RPMI7951 (cell line): ENCODE measurements around the gene MT1E. TPM values are rescaled to one million over a fixed set of nuclear protein-coding genes. Genes with fewer than 3 reads are reported as not detected.
A peak's percentile ranks its signal among the peaks of the same experiment; 100 is the strongest.
"Not testable (repeated sequence)": the region's sequence is repeated elsewhere in the genome, so short reads cannot be mapped to it uniquely, and the experiment has no call there.

Experiments
- DNase-seq: peaks from one replicate; pipeline ENCODE4 v3.0.0-alpha.2; 2012; ENCODE audit warnings: low read depth
- total RNA-seq: library from RNA; depleted of rRNA; stranded (reverse); fragments of >200 nt; shearing (Covaris generic); gene quantifications from 2 replicates; pipeline ENCODE4 v1.2.3, GENCODE V29; 2014

Gene MT1E
- total RNA-seq, 1 experiment from 2014 or later = 676 TPM

DNA sequence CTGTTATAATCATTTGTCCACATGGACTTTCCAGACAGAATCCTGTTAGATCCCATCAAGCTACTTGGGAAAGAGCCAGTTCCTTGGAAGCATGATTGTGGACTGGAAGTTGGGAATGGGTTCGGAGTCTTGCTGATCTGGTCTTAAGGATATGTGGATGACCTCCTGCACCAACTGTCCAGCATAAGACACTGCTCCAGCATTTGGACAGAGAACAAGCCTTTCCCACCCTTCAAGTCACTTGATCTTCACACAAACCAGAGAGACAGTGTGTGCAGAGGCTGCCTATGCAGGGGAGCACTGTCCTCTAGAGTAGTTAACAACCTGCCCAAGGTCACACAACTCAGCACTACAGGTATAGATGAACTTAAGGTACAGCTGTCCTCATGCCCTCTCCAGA is 20.3 kb downstream of the MT1E start:
- no peak for DNase-seq

DNA sequence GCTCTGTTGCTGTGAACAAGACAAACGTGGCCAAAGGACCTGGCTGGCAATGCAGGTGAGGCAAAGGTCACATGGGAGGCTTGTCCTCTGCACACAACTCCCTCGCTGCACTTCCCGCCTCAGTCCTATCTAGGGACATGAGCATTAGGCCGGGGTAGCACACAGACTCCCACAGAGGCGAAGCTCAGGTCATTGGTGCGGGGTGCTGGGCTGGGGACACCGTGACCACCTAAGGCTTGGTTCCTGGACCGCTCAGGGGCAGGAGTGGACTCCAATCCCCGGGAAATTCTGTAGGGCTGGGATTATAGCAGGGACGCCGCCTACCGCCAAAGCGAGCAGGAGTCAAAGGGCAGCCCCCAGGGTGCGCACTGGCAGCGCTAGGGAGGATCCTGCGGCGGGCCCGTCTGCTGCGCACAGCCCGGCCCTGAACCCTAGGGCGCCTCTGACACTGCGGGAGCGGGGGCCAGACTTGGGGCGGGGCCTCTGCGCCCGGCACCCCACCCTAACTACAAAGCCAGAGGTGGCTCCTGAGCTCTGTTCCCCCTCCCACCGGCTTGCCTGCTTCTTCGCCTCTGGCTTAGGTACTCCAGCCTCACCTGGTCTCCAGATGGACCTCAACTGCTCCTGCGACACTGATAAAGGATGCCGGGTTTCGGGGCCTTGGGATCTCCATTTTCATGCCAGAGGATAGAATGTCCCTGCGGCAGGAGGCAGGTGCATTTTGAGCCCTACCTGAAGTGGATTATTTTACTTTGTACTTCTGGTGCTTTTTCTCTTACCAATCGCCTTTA is 22.3 kb downstream of the MT1E start:
- DNase-seq = no peak

DNA sequence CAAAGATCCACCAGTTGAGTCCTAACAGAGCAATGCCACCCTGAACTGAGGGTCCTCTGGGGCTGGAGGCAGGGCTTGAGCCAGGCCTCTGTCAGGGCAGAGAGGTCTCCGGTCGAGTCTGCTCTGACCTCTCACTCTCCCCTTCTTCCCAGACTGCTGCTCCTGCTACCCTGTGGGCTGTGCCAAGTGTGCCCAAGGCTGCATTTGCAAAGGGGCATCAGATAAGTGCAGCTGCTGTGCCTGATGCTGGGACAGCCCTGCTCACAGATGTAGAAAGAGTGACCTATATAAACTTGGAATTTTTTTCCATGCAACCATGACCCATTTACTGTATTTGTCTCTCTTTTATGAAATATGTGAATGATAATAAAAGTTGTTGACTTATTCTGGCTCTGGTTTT is 23.7 kb downstream of the MT1E start:
- DNase-seq = no peak

DNA sequence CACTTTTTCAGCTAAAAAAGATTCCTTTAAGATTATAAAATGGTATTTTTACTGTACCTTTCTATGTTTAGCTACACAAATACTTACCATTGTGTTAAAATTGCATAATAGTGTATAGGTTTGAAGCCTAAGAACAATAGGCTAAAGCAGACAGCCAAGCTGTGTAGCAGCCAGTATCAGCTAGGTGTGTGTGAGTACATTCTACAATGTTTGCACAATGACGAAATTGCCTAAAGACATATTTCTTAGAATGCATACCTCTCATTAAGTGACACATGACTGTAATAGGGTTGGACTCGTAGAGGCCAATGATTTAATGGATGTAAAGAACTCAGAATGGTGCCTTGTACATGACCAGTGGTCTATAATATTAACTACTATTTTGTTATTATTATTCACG is 24.2 kb downstream of the MT1E start:
- no peak for DNase-seq

DNA sequence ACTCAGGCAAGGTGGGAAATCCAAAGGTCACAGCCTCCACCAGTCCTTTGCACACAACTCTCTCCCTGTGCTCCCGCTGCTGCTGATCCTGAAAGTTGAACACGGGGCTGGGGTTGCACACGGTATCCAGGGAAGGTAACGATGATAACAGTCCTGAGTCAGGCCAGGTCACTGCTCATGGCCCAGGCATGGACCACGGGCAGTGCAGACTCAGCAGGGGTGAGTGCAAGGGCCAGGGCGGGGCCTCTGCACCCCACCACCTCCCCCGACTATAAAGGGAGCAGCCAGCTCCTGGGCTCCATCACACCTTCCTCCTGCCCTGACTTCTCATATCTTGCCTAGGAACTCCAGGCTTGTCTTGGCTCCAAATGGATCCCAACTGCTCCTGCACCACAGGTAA is 26.0 kb downstream of the MT1E start, which contains the start of gene MT1B:
Gene MT1B, plus strand, starts transcription at position 301 of the 400 bp plus-strand sequence. Its CDS starts 68 bp downstream, at position 369.
- no peak for DNase-seq

DNA sequence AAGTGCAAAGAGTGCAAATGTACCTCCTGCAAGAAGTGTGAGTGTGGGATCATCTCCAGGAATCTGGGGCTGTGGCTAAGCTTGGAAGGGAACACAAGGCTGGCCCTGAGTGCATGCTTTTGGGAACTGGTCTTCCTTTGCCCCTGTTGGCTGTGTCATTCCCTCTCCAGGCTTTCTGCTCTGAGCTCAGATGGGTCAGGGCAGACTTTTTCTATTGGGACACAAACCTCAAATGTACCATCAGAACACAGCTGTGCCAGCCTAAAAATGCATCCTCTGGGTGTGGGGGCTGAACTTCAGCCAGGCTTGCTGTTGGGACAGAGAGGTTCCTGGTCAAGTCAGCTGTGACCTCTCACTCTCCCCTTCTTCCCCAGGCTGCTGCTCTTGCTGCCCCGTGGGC is 27.0 kb downstream of the MT1E start:
- no peak for DNase-seq

DNA sequence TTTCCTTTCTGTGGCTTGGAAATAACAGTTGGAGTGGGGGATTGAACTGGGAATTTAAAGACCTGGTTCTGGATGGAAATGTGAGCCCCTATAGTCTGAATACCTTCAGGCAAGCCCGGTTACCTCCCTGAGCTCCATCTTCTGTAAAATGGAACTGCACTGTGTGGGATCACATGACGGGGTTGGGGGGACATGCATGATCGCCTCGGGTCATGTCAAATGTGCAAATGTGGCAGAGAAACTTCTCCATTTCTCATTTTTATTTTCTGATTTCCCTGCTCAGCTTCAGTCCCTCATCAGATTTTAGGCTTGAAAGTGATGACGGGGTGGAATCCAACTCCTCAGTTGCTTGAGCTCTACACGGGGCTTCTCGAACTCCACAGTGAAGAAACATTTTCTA is 27.6 kb downstream of the MT1E start:
- DNase-seq = no peak

DNA sequence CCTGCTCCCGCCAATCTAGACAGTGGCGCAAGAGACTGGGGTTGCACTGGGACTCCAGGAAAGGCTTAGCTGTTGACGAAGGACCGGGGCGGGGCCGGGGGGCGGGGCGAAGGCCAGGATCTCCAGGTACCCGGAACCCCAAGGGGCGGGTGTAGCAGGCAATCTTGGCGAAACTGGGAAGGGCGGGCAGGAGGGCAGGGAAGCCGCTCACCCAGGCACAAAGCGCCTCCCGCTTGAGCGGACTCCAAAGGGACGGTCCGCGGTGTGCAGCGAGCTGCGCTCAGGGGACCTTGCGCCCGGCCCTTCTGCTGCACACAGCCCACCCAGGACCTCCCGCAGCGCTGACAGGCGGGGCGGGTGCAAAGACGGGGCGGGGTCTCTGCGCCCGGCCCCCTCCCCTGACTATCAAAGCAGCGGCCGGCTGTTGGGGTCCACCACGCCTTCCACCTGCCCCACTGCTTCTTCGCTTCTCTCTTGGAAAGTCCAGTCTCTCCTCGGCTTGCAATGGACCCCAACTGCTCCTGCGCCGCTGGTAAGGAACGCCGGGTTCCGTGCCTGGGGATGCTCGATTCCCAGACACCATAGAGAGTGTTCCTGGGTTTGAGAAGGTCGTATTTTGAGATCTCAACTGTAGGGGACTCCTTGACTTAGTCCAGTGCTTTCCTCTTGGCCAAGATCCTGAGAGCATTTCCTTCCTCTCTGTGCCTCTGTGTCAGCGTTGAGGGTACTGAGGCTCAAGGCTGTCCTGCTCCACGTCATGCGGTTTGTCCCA is 32.2 kb downstream of the MT1E start, which contains the start of gene MT1F:
Gene MT1F, plus strand, starts transcription at position 405 of the 772 bp plus-strand sequence. Its CDS starts 100 bp downstream, at position 505.
- DNase-seq = peak; percentile 63

DNA sequence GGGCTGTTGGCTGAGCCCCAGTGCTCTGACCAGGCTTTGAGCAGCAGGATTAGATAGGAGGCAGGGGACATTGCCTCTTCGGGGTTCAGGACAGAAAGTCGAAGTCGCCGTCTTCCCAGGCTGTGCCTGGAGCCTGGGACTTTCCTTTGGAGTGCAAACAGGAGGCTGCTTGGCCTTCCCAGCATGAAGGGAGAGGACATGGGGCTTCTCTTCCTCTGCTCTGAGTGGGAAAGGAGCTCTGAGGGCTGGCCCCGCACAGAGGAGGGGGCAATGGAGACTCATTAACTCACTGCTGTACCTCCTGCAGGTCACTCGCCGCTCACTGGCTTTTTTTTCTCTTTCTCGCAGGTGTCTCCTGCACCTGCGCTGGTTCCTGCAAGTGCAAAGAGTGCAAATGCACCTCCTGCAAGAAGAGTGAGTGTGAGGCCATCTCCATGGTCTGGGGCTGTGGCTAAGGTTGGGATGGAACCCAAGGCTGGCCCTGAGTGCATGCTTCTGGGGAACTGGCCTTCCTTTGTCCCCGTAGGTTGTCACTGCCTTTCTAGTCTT is 32.8 kb downstream of the MT1E start:
- DNase-seq = no peak

DNA sequence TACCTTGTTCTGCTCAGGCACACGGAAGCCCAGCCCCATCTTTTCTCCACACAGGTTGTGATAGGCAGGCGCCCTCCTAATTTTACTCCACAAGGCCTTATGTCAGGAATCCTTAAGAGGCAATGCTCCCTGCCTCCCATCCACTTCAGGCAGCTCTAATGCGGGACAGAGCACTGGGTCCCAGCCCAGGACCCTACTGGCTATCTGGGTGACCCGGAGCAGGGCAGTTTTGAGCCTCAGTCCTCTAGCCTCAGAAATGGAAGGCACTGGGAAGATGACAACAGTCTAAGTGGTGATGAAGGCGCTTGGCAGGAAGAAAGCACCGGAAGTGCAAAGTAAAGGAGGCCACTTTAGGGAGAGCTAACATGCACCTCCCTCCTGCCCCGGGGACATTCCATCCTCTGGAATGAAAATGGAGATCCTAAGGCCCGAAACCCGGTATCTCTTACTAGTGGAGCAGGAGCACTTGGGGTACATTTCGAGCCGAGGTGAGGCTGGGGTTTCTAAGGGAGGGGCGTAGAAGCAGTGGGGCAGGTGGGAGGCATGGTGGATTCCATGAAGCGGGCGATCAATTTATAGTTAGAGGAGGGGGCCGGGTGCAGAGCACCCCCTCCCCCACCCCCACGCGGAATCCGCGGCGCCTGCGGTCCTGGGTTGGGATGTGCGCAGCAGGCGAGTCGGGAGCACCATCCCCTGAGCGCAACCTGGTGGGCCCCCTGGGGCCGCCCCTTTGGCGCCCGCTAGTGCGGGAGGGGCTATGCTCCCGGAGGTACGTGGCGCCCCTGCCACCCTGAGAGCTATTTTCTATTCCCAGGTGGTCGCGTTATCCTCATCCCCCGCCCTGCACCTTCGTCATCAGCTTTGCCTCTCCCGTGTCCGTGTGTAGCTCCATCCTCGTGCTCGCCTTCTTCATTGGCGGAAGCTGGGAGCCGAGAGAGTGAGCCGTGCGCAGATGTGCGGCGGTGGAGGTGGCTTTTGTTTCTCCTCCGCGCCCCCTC is 37.1 kb downstream of the MT1E start:
- DNase-seq = no peak

DNA sequence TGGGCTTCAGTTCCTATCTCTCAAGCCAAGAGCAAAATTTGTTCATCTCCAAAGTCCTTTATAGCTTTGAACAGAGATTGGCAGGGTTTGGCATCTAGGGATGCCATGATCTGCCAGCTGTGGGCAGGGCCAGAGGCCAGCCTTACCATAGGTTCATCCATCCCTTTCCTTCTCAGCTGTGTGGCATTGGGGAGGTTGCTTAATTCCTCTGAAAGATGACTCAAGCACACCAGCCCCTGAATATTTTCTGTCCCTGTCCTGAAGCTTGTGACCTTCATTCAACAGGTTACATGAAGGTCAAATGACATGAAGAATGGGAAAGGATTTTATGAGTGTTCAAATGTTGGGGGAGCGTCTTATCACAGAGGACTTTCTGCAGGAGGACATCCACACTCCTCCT is 38.9 kb downstream of the MT1E start:
- no peak for DNase-seq

DNA sequence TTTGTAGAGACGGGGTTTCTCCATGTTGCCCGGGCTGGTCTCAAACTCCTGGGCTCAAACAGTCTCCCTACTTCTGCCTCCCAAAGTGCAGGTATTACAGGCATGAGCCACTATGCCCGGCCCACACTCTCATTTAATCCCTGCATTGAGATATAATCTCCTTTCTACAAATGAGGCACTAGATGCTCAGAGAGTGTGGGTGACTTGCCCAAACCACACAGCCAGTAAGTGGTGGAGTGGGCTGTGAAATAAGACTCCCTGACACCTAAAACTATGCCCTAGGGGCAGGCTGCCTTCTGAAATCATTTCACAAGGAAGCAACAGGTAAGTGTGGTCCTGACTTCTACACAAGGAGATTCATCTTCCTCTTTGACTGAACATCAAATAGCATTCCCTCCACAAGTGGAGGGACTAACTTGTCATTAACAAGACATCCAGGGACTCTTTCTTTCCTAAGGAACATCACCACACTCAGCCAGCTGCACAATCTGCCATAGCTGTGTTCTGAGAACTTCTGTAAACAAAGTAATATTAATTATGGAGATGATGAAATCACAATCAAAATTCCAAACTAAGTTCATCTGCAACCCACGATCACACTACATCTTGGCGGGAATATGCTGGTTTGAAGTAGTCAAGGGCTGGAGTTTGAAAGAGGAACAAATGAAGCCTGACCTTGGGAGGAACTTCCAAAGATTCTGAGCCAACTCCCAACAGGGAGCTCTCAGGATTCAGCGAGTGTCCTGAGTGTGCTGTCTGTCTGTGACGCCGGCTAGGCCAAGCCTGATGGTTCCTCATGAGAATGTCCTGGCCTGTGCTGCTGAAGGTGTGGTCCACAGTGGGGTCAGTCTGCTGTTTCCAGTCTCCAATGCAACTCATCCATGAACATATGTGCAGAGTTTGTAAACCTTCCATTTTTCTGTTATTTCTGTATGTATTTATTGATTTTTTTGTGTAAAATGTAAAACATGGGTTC is 40.0 kb downstream of the MT1E start:
- not testable (repeated sequence) for DNase-seq

DNA sequence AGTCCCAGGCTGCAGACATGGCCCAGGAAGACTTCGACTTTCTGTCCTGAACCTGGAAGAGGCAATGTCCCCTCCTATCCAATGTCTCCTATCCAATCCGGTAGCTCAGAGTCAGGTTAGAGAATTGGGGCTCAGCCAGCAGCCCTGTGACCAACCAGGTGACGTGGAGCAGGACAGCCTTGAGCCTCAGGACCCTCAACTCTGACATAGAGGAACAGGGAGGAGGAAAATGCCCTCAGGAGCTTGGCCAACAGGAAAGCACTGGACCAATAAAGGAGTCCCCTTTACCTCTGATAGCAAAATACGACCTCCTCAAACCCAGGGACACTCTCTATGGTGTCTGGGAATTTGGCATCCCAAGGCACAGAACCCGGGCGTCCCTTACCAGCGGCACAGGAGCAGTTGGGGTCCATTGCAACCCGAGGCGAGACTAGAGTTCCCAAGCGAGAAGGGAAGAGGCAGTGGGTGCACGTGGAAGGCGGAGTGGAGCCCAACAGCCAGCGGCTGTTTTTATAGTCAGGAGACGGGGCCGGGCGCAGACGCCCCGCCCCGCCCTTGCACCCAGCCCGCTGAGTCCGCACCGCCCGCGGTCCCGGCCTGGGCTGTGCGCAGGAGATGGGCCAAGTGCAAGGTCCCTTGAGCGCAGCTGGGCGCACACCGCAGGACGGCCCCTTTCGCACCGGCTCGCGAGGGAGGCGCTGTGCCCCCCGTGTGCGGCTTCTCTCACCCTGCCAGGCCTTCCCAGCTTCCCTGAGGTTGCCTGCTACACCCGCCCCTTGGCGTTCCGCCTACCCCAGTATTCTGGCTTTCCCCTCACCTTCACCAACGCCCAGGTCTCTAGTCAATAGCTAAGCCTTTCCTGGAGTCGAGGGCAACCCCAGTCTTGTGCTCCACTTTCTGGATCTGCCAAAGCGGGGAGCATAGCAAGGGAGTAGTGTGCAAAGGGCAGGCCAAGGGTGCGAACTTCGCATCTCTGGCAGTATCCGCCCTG is 42.3 kb downstream of the MT1E start, which contains the start of gene MT1G:
Gene MT1G, minus strand, starts transcription at position 485 of the 991 bp plus-strand sequence. Its CDS starts 72 bp downstream, at position 413.
- peak; percentile 52 for DNase-seq

DNA sequence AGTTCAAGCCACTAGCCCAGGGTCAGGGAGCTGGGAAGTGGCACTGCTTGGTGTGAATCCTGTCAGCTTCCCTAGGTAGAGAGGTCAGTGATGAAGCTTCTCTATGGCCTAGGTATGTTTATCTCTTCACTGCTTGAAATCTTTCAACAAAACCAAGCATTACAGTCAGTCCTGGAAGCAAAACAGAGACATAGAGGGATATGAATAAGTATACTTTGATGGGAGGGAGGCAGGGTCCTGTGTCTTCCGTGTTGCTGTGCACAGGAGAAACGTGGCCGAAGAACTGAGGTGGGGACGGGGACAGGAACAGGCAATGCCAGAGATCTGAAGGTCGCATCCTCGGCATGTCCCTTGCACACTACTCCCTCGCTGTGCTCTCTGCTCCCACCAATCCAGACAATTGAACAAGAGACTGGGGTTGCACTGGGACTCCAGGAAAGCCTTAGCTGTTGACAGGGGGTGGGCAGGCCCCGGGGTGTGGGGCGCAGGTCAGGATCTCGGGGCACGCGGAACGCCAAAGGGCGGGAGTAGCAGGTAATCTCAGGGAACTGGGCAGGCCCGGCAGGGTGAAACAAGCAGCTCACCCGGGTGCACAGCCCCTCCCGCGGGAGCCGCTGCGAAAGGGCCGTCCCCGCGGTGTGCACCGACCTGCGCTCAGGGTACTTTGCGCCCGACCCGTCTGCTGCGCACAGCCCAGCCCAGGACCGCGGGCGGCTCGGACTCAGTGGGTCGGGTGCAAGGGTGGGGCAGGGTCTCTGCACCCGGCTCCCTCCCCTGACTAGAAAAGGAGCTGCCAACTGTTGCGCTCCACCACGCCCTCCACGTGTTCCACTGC is 43.6 kb downstream of the MT1E start, which contains the start of gene MT1H:
Gene MT1H, plus strand, starts transcription at position 810 of the 835 bp plus-strand sequence. CDS start 71 bp downstream, outside the sequence.
- no peak for DNase-seq

DNA sequence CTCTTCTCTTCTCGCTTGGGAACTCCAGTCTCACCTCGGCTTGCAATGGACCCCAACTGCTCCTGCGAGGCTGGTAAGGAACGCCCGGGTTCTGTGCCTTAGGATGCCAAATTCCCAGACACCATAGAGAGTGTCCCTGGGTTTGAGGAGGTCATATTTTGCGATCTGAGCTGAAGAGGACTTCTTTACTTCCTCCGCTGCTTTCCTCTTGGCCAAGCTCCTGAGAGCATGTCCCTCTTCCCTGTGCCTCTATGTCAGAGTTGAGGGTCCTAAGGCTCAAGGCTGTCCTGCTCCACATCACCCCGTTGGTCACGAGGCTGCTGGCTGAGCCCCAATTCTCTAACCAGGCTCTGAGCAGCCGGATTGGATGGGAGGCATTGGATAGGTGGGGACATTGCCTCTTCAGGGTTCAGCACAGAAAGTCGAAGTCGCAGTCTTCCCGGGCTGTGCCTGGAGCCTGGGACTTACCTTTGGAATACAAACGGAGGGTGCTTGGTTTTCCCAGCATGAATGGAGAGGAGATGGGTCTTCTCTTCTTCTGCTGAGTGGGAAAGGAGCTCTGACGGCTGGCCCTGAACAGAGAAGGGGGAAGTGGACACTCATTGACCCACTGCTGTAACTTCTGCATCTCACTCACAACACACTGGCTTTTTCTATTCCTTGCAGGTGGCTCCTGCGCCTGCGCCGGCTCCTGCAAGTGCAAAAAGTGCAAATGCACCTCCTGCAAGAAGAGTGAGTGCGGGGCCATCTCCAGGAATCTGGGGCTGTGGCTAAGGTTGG is 44.4 kb downstream of the MT1E start:
- no peak for DNase-seq

DNA sequence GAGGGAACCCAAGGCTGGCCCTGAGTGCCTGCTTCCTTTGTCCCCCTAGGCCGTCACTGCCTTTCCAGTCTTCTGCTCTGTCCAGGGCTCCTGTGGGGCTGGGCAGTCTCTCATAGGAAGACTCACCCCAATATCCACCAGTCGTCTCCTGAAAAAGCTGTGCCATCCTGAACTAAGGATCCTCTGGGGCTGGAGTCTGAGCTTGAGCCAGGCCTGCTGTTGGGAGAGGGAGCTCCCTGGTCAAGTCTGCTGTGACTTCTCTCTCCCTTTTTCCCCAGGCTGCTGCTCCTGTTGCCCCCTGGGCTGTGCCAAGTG is 45.0 kb downstream of the MT1E start:
- DNase-seq = no peak

DNA sequence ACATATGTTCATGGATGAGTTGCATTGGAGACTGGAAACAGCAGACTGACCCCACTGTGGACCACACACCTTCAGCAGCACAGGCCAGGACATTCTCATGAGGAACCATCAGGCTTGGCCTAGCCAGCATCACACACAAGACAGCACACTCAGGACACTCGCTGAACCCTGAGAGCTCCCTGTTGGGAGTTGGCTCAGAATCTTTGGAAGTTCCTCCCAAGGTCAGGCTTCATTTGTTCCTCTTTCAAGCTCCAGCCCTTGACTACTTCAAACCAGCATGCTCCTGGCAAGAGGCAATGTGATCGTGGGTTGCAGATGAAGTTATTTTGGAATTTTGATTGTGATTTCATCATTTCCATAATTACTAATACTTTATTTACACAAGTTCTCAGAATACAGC is 46.1 kb downstream of the MT1E start:
- not testable (repeated sequence) for DNase-seq
